ENCODE results near the gene POLR1A. TPM values are rescaled to one million over a fixed set of nuclear protein-coding genes. Genes with fewer than 3 reads are reported as not detected.

Gene POLR1A
- total and polyA plus RNA-seq, 2 of the 13 experiments (the other 11 are each of a cell fraction or from before 2014, with no cell fraction given), result 7.2 to 39.9 TPM

GRCh38 chr2:86021396-86022378 is 84.0 kb downstream of the POLR1A start (continued):
- TF ChIP-seq ZNF30 (CRISPR knock-in tag; IDR thresholded peaks at IDR 0.05) (no peak), ZNF318 (CRISPR knock-in tag; IDR thresholded peaks at IDR 0.05) (no peak), ARHGAP35 (CRISPR knock-in tag; IDR thresholded peaks at IDR 0.05; ENCODE audit: borderline replicate concordance) (no peak), ZNF572 (CRISPR knock-in tag; IDR thresholded peaks at IDR 0.05) (no peak), TRIM24 (CRISPR knock-in tag; IDR thresholded peaks at IDR 0.05) (no peak), ZNF557 (CRISPR knock-in tag; IDR thresholded peaks at IDR 0.05) (no peak), ZNF256 (CRISPR knock-in tag; conservative IDR thresholded peaks at IDR 0.05) (no peak), ZFP82 (CRISPR knock-in tag; IDR thresholded peaks at IDR 0.05; ENCODE audit: borderline replicate concordance) (no peak), MAF1 (CRISPR knock-in tag; IDR thresholded peaks at IDR 0.05; ENCODE audit: borderline replicate concordance) (no peak), ZNF782 (CRISPR knock-in tag; IDR thresholded peaks at IDR 0.05; ENCODE audit: borderline replicate concordance) (no peak), ZNF20 (CRISPR knock-in tag; IDR thresholded peaks at IDR 0.05) (no peak), ZNF710 (CRISPR knock-in tag; IDR thresholded peaks at IDR 0.05; ENCODE audit: borderline replicate concordance) (no peak), NFKBIZ (CRISPR knock-in tag; IDR thresholded peaks at IDR 0.05) (no peak), MLX (CRISPR knock-in tag; IDR thresholded peaks at IDR 0.05) (no peak), TFAP4 (IDR thresholded peaks at IDR 0.05; ENCODE audit: borderline replicate concordance, low read depth) (no peak), AGO1 (IDR thresholded peaks at IDR 0.05; ENCODE audit: low read depth, low read length, poor library complexity, severe bottlenecking) (no peak), ZNF703 (CRISPR knock-in tag; IDR thresholded peaks at IDR 0.05; ENCODE audit: borderline replicate concordance) (no peak)
